Effector memory CD4-positive, alpha-beta T cell (primary cell): ENCODE data around the gene MBTPS1.
"Not testable (repeated sequence)": the region's sequence is repeated elsewhere in the genome, so short reads cannot be mapped to it uniquely, and the experiment has no call there.

Experiments
- DNase-seq, 3 donors: peaks; one replicate each; pipeline ENCODE4 v3.0.0-alpha.2; 2020
- H3K27ac ChIP-seq: 2 replicates; pipeline ENCODE4 v1.7.0; 2013; ENCODE audit warnings: mild to moderate bottlenecking, low read length, moderate library complexity; ENCODE audit not compliant: insufficient read depth, poor library complexity, severe bottlenecking
- H3K27me3 ChIP-seq: replicated peaks from 2 replicates; pipeline ENCODE4 v1.7.0; 2013; ENCODE audit warnings: mild to moderate bottlenecking, low read length; ENCODE audit not compliant: insufficient read depth, control insufficient read depth, poor library complexity, severe bottlenecking
- H3K36me3 ChIP-seq: 2 replicates; pipeline ENCODE4 v1.7.0; 2013; ENCODE audit warnings: mild to moderate bottlenecking, low read length, moderate library complexity; ENCODE audit not compliant: control insufficient read depth, insufficient read depth
- H3K4me1 ChIP-seq: 2 replicates; pipeline ENCODE4 v1.7.0; 2013; ENCODE audit warnings: low read length, mild to moderate bottlenecking; ENCODE audit not compliant: control insufficient read depth, insufficient read depth, poor library complexity, severe bottlenecking
- H3K4me3 ChIP-seq: 2 replicates; pipeline ENCODE4 v1.7.0; 2013; ENCODE audit warnings: low read length, low read depth, mild to moderate bottlenecking; ENCODE audit not compliant: insufficient read depth, poor library complexity, severe bottlenecking
- H3K9me3 ChIP-seq: 2 replicates; pipeline ENCODE4 v1.7.0; 2013; ENCODE audit warnings: mild to moderate bottlenecking, low read length, moderate library complexity; ENCODE audit not compliant: control insufficient read depth

Gene MBTPS1

DNA sequence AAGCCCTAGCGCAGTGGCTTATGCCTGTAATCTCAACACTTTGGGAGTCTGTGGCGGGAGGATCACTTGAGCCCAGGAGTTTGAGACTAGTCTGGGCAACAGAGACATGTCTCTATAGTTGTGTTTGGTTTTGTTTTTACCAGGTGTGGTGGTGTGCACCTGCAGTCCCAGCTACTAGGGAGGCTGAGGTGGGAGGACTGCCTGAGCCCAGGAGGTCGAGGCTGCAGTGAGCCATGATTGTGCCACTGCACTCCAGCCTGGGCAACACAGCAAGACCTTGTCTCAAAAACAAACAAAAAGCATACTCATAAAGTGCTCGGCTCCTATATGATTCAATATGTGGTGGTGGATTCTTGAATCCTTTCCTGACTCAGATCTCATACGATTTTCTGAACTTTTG, 1.6 kb upstream of the MBTPS1 start:
- not testable (repeated sequence) for H3K36me3 ChIP-seq, H3K4me1 ChIP-seq, H3K9me3 ChIP-seq, H3K4me3 ChIP-seq, H3K27me3 ChIP-seq, H3K27ac ChIP-seq, DNase-seq

- no peak for DNase-seq
- Histone ChIP-seq H3K4me1 (peaks cover 4% of the 10 kb centered on the region), H3K27me3 (no peaks in the 10 kb centered on the region), H3K9me3 (no peaks in the 10 kb centered on the region), H3K36me3 (no peaks in the 10 kb centered on the region), H3K4me3 (peak overlapping the region; percentile 79), H3K27ac (peak overlapping the region; percentile 91)
Observed at GRCh38 chr16:84117494-84117843, 727 bp upstream of the MBTPS1 start.

DNA sequence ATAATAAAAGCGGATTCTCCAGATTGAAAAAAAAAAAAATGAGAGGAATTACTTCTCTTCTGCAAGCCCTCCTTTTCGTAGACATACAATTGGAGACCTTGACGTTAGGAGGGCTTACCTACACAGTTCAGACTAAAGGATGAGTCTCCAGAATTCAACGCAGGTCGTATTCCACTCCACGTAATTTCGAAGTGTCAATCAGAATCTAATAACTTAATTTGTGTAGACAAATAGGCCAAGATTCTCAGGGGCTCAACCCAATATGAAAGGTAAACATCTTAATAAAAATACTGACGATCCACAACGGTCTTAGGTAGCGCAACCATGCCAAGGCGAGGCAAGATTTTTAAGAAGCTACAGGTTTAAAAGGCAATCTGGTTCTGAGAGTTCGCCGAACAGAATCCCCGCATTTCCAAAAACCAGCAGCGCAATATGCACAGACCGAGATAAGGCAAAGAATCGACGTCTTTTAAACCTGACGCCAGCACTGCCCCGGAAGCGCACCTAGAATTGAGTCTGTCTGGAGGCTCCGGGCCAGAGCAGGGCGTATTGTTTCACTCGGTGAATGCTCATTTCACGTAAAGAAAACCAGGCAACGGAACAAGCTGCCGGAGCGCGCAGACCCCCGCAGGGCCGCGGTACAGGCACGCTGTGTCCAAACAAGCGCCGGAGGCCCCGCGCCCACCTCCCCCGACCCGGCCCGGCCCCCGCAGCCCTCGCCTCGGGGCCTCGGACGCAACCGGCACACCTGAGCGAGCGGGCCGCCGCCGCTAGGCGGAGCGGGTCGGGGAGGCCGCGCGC, 623 bp downstream of the MBTPS1 start:
- no peaks in the 10 kb centered on the region for H3K27me3 ChIP-seq
- peak overlapping the region; percentile 79 for H3K4me3 ChIP-seq
- H3K27ac ChIP-seq: peak overlapping the region; percentile 91
- H3K4me1 ChIP-seq: peaks cover 4% of the 10 kb centered on the region
- H3K9me3 ChIP-seq: no peaks in the 10 kb centered on the region
- no peaks in the 10 kb centered on the region for H3K36me3 ChIP-seq
- DNase-seq: peak; percentile 39 to 55 (median 54)

DNA sequence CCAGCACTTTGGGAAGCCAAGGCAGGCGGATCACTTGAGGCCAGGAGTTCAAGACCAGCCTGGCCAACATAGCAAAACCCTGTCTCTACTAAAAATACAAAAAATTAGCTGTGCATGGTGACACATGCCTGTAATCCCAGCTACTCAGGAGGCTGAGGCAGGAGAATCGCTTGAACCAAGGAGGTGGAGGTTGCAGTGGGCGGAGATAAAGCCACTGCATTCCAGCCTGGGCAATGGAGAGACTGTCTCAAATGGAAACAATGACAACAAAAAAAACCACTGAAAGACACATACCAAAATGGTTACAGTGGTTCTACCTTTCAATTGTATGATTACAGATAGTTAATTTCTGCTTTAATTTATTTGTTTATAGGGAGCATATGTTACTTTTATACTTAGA, 4.8 kb downstream of the MBTPS1 start:
- H3K27me3 ChIP-seq, H3K4me3 ChIP-seq, H3K9me3 ChIP-seq, H3K36me3 ChIP-seq, DNase-seq, H3K27ac ChIP-seq, H3K4me1 ChIP-seq: not testable (repeated sequence)

DNA sequence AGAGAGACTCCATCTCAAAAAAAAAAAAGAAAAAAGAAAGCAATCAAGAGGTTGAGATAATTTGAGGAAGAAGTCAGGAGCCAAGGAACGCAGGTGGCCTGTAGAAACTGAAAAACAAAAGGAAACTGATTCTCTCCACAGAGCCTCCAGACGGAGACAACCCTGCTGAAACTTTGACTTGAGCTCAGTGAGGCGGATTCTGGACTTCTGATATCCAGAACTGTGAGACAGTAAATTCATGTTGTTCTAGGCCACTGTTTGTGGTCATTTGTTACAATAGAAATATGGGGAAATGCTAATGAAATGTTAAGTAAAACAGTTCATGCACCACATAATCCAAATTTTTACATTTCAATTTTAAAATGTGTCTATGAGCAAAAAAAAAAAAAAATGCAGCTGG, 5.2 kb downstream of the MBTPS1 start:
- no peaks in the 10 kb centered on the region for H3K27me3 ChIP-seq
- H3K27ac ChIP-seq: no peak overlapping the region
- peaks cover 8% of the 10 kb centered on the region for H3K36me3 ChIP-seq
- no peak for DNase-seq
- no peak overlapping the region for H3K4me3 ChIP-seq
- peaks cover 4% of the 10 kb centered on the region for H3K4me1 ChIP-seq
- no peaks in the 10 kb centered on the region for H3K9me3 ChIP-seq

GRCh38 chr16:84110527-84110926, 6.2 kb downstream of the MBTPS1 start:
- Histone ChIP-seq H3K27ac (no peak overlapping the region), H3K36me3 (peaks cover 8% of the 10 kb centered on the region), H3K4me1 (peaks cover 4% of the 10 kb centered on the region), H3K9me3 (no peaks in the 10 kb centered on the region), H3K4me3 (no peak overlapping the region), H3K27me3 (no peaks in the 10 kb centered on the region)
- no peak for DNase-seq

DNA sequence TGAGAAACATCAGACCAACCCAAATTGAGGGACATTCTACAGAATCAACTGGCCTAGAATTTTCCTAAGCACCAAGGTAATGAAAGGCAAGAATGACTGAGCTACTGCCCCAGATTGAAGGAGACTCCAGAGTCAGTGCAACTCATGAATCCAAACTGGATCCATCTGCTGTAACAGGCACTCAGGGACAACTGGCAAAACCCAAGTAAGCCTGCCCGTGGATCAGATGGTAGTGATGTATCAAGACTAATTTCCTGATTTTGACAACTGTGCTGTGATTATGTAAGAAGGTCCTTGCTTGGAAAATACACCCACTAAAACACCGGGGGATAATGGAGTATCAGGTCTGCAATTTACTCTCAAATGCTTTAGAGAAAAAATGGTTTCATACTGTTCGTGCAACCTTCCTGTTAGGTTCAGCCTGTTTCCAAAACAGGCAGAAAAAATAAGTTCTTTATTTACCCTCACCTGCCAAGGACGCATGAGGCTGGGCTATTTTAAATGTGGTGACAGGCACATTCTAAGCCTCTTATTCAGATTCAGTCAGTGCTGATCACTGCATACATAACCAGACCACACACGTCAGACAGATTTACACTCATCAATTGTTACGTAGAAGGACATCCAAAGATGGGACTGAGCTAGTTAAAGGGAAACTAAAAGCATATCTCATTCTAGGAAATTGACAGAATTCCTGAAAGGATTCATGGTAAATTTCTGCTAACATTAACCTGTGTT, 7.0 kb downstream of the MBTPS1 start:
- no peak for DNase-seq
- H3K27ac ChIP-seq: no peak overlapping the region
- H3K36me3 ChIP-seq: peaks cover 8% of the 10 kb centered on the region

DNA sequence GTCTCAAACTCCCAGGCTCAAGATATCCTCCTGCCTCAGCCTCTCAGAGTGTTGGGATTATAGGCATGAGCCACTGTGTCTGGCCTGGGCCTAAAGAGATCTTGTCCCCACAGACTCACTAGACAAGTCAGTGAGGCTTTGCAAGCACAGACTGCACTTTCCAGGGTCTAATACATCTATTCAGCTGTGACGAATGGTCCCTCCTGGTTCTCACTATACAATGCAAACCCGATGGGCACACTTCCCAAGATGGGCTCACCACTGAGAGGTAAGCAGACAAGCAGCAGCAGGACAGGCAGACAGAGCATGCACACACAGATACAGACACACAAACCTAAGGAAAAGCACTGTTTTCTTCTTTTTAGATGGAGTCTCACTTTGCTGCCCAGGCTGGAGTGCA, 8.8 kb downstream of the MBTPS1 start:
- H3K9me3 ChIP-seq: no peaks in the 10 kb centered on the region
- H3K27ac ChIP-seq: no peak overlapping the region
- H3K27me3 ChIP-seq: no peaks in the 10 kb centered on the region
- DNase-seq: no peak
- H3K36me3 ChIP-seq: peaks cover 8% of the 10 kb centered on the region
- H3K4me1 ChIP-seq: no peaks in the 10 kb centered on the region
- H3K4me3 ChIP-seq: no peak overlapping the region

More for the DNA sequence above, 7.0 kb downstream of the MBTPS1 start:
- no peaks in the 10 kb centered on the region for H3K9me3 ChIP-seq
- H3K27me3 ChIP-seq: no peaks in the 10 kb centered on the region
- H3K4me1 ChIP-seq: peaks cover 4% of the 10 kb centered on the region
- no peak overlapping the region for H3K4me3 ChIP-seq

DNA sequence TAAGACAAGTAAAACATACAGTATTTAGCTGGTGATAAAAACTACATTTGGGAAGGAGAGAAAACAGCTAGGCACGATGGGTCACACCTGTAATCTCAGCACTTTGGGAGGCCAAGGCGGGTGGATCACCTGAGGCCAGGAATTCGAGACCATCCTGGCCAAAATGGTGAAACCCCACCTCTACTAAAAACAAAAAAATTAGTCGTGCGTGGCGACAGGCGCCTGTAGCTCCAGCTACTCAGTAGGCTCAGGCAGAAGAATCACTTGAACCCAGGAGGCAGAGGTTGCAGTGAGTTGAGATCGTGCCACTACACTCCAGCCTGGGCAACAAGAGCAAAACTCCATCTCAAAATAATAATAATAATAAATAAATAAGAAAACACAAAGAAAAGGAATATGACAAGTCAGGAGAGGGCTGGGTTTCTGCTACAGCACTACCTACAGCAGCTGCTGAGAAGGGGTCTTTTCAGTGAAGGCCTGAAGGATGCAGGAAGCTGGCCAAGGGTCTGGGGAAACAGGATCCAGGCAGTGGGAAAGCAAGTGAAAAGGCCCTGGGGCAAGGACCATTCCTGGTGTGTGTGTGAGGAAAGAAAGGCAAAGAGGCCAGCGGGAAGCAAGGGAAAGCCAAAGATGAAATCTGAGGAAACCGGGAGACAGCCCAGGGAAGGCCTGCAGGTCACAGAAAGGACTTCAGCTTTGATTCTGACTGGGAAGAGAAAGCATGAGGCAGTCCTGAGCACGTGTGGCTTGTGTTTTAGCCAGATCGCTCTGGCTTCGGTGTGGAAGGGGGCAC, 10.6 kb downstream of the MBTPS1 start:
- no peaks in the 10 kb centered on the region for H3K9me3 ChIP-seq
- H3K27me3 ChIP-seq: no peaks in the 10 kb centered on the region
- DNase-seq: no peak
- H3K4me1 ChIP-seq: no peaks in the 10 kb centered on the region
- peaks cover 13% of the 10 kb centered on the region for H3K36me3 ChIP-seq
- H3K27ac ChIP-seq: no peak overlapping the region
- no peak overlapping the region for H3K4me3 ChIP-seq
